ENCODE data around the gene MYO10.
"Not testable (repeated sequence)": the region's sequence is repeated elsewhere in the genome, so short reads cannot be mapped to it uniquely, and the experiment has no call there.

Gene MYO10

GRCh38 chr5:16886366-16886736 lies 49.7 kb downstream of the MYO10 start:
- DNase-seq: no peak

DNA sequence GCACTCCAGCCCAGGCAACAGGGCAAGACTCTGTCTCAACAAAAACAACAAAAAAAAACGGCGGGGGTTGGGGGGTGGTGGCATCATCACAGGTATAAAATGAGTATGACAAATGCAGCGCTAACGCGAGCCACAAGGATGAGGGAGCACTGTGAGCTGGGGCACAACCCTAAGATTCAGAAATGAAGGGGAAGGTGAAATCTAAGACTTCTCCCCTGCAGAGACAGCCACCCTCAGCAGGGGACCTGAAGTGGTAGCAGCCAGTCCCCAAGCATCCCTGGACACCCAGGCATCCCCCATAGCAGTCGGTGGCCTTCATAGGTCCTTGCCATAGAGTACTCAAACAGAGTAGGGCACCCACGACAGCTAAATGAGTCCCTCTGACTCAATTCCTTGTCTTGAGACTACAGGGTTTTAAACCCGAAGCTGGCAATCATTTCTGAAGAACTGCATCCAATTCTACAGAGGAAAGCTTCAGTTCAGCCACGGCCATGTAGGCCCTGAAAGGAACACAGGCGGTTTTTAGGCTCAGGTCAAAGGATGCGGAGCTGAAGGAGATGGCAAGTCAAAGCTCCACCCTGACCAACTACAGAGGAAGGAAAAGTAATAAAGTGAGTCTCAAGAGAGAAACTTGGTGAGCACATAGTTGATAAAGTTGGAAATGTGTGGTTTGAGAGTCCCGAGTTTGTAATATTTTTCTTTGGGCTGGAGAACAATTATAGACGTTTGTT lies 50.3 kb downstream of the MYO10 start:
- DNase-seq: no peak

GRCh38 chr5:16884595-16884994 lies 51.5 kb downstream of the MYO10 start:
- DNase-seq: no peak

DNA sequence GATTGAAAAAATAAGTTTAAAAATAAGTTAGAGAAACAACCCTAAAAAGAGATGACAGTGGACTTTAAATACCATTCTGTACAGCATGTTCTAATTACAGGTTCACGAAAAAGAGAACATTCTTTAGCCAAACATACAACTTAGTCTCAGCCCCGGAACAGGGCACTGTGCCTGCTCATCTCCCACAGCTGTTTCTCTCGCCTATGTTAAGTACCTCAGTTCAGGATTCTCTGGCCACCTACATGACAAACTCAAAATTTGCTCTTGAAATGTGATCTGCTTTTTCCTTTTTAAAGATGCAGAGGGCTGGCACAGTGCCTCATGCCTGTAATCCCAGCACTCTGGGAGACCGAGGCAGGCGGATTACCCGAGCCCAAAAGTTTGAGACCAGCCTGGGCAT lies 52.3 kb downstream of the MYO10 start:
- DNase-seq: no peak

GRCh38 chr5:16883176-16883575 lies 52.9 kb downstream of the MYO10 start:
- no peak for DNase-seq

DNA sequence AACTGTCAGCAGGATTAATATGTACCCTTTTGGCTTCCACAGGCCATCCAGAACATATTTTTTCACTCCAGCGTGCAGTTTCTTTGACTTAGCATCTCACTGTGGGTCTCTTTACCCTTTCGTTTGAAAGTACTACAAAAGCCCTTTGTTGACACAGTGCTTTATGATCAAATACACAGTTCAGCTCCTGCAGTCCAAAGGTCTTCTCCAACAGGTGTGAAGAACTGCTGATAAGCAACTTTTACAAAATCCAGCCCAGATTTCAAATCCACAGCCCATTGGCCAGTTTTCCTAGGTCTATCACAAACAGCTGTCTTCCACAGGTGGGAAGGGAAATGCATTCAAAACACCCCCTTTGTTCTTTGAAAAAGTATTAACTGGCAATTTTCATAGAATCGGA lies 54.8 kb downstream of the MYO10 start:
- no peak for DNase-seq

GRCh38 chr5:16880547-16880946 lies 55.5 kb downstream of the MYO10 start:
- no peak for DNase-seq

DNA sequence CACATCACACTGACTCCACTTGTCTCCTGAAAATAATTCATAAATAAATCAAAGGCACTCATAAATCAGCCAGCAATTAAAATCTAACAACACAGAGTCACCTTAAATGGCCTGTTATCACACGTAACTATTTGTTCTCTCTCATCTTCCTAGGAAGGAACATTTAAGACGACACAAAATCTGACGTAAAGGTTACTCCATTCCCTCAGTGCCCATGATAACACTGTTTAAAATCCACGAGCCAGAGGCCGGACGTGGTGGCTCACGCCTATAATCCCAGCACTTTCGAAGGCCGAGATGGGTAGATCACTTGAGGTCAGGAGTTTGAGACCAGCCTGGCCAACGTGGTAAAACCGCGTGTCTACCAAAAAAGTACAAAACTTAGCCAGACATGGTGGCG lies 56.4 kb downstream of the MYO10 start:
- no peak for DNase-seq

DNA sequence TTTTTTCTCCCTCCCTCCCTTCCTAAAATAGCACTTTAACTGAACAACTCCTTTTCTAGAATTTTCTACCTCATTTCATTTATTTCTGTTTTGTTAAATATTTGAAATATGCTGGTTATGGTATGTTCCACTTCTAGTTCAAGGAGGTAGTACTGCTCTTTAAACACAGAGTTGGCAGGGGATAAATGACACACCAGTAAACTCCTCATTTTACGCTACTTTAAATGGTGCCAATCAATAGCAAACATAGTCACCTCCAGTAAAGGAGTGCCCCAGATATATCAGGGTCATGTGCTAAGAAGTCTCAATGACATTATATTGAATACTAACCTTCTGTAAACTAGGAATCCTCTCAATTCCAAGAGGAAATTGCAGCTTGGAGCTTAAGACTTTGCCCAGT lies 56.9 kb downstream of the MYO10 start:
- no peak for DNase-seq

DNA sequence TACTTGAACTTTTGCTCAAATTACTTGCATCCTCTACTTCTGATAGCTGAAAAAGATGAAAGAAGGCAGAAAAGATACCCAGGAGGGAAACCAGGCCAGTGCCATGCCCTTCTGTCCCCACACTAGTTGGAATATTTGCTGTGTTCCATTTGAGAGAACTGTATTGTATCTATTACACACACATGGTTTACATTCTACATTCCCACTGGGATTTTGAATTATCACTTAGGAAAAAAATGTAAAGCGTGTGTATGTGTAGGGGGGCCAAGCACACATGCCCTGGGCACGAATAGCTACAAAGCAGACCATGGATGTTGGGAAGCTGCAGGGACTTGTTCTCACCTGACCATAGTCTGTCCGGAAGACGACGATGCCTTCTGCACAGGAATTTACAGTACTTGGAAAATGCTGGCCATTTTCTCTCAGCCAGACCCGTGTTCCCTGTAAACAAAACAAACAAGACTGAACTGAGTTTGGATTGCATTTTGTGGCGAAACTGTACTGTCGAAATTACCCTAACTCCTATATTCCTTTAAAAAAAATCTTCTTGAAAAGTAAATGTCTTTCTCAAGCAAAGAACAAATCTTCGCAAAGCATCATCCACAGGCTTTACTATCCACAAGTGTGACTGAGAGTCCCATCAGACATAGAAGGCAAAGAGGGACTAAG lies 58.7 kb downstream of the MYO10 start:
- no peak for DNase-seq

GRCh38 chr5:16874424-16874823 lies 61.7 kb downstream of the MYO10 start:
- not testable (repeated sequence) for DNase-seq

DNA sequence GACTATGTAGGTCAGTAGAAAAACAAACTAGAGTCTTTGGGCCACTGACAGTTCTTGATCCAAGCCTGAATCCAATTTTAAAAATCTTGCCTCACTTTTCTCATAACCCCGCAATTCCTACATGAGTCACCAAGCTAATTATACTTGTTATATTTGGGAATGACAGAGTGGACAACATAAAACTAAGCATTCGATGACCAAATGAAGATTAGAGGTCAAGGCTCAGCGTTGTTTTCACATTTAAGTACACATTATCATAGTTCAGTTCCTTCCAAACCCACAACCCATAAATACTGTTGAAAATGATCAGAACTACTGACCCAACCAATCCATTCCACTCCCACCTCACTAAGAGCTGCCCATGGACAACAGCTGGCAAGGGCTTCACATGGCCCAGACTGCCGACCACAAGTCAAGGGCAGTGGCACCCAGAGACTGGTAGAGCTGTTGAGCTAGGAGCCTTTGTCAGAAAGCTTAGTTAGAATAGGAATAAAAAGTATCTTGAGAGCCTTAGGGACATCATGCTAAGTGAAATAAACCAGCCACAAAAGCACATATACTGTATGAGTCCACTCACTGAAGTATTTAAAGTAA lies 64.2 kb downstream of the MYO10 start:
- no peak for DNase-seq

DNA sequence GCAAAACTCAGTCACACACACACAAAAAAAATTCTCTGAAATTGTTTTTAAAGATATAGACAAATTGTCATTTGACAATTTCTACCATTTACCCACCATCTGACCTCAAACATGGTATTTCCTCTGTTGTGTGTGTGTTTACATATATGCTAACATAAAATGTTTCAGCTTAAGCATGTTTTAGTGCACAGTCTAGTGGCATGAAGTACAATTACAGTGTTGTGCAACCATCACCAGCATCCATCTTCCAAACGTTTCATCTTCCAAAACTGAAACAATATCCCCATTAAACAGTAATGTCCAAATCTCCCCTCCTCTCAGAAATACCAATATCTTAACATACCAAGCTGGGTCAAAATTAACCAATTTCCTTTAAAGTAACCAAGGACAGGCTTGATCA lies 65.2 kb downstream of the MYO10 start:
- no peak for DNase-seq

DNA sequence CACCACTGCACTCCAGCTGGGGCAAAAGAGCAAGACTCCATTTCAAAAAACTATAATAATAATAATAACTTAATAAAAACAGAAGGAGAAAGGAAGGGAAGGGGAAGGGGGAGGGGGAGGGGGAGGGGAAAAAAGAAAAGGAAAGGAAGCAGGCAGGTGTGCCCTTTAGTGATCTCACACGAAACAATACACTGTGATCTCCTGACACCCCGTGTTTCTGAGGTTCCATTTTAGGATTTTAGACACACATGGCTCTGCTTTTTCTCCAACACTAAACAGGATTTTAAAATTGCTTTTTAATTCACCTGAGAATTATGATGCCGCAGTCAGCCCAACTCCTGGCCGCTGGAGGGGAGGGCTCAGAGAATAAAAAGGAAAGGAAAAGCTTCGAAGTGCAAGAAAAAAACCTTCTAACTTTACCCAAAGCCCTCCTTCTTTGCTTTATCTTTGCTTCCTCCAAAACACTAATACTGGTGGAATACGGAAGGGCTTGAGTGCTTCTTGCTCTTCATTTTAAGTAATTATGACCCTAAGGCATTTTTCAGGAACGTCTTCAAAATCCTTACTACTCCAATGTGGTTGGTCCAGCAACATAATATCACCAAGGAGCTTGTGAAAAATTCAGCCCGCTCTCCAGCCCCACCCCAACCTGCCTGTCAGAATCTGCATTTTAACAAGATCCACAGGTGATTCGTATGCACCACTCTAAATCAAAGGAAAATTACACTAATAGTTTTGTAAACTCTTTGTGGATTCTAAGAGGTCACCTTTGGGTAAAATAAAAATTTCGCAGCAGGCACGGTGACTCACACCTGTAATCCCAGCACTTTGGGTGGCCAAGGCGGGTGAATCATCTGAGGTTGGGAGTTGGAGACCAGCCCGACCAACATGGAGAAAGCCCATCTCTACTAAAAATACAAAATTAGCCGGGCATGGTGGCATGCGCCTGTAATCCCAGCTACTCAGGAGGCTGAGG lies 66.0 kb downstream of the MYO10 start:
- DNase-seq: no peak

DNA sequence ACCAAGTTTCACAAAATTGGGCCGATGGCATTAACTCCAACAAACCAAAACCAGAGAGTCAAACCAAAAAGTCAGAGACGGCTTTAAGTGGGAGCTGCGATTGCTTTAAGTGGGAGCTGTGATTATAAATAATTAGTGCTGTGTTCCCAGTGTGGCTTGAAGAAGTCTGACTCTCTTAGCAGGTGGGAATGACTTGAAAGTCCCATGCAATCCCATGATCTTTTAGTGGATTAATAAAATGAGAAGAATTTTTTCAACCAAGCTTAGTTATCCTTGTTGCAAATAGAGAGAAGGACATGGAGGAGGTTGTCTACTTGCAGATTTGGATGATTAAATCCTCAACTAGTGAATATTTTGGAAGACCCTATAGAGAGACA lies 68.5 kb downstream of the MYO10 start:
- DNase-seq: no peak

- no peak for DNase-seq
Measured at GRCh38 chr5:16866795-16867576, 69.1 kb downstream of the MYO10 start.

DNA sequence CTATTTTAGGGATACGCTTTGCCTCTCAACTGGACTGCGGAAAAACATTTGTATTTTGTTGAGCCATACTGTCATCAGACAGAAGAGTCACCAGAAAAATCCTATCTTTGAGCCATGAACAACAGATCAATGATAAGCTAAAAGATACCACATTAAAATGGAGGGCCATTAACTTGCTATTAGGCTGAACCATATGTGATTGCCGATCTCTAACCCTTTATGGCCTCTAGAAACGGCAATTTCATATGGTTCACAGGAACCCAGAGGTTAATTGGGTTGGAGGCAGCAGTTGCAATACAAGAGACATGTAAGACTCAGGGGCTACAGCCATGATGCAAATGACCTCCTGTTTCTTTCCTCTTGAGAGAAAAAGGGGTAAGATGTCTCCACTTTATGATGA lies 69.8 kb downstream of the MYO10 start:
- DNase-seq: no peak

DNA sequence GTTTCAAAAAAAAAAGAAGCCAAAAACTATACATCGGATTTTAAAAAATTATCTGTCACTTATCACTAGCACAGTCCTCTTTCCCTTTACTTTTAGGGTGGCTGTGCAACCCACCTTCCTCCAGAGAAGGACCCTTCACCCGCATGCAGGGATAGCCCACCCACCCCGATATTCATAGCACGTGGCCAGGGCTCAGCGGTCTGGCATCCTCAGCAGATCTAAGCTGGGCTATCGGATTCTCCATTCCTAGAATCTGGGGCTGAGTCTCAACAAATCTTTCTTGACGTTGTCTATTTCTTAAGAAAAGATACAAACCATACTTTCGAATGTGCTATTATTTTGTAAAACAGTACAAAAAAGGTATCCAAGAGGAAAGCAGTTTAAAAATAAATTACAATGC lies 70.9 kb downstream of the MYO10 start:
- no peak for DNase-seq

DNA sequence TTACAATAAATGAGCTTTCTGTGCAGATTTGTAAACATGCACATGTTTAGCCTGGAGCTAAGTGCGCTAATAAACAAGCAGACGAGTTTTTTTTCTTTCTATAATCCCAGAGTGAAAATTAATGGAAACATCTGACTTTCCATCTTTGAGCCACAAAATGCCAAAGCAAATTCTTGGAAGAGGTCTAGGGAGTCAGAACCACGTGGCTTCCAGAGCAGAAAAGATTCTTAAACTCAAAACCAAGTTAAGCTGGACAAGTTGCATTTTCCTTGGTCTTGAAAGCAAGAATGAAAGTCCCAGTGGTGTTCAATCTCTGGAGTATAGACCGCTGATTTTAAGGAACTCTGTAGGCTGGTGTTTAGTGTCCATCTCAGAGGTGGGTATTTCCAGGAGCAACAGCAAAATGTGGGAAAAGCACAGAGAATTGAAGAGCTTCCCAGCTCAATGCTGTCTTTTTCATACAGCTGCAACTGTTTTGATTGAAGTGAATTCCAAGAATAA lies 71.4 kb downstream of the MYO10 start:
- DNase-seq: no peak

GRCh38 chr5:16863469-16863946 lies 72.6 kb downstream of the MYO10 start:
- no peak for DNase-seq

DNA sequence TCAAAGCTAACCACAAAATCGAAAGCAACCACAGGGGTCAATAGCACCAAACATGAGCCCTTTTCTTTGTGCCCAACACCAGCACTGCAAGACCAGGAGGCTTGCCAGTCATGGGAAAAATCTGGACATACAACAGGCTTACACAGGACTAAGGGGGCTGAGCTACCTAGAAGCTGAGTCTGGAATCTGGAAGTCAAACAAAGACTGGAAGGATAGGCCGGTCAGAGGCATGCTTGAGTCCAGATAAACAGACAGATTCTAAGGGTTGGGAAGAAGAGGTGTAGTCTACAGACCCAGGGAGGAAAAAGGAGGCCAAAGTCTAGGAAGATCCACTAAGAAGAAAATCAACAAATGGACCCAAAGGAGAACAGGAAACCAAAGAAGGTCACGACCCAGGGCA lies 73.3 kb downstream of the MYO10 start:
- DNase-seq: no peak

DNA sequence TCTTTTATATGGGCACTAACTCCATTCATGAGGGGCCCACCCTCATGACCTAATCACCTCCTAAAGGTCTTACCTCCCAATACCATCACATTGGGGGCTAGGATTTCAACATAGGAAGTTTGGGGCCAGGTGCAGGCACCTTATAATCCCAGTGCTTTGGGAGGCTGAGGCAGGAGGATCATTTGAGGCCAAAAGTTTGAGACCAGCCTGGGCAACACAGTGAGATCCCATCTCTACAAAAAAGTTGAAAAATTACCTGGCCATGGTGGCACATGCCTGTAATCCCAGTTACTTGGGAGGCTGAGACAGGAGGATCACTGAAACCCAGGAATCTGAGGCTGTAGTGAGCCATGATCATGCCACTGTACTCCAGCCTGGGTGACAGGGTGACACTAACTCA lies 76.7 kb downstream of the MYO10 start:
- no peak for DNase-seq

Measured in CD4-positive, alpha-beta T cell treated with Interleukin-4 for 4 hours (primary cell).